Measurements from ENCODE around the gene CLEC9A.
A peak's percentile ranks its signal among the peaks of the same experiment; 100 is the strongest.

CLEC9A gene

DNA sequence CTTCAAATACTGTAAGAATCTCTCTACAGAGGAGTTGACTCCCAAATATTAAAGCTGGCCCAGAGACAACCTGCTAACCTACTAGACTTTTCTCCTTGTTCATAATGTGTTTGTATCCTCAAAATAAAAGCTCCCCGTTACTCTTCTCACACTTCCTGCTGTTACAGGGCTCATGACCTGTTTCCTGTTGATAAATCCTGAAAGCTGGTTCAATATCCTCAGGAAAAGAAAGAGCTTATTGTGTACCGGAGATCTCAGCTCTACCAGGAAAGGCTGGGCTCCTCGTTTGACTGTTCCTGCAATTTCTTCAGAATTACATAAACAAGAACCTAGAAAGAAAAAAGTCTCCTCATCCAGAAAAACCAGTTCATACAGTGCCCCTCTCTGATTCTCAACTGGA is 37.5 kb downstream of the CLEC9A start:
- no peak for DNase-seq

DNA sequence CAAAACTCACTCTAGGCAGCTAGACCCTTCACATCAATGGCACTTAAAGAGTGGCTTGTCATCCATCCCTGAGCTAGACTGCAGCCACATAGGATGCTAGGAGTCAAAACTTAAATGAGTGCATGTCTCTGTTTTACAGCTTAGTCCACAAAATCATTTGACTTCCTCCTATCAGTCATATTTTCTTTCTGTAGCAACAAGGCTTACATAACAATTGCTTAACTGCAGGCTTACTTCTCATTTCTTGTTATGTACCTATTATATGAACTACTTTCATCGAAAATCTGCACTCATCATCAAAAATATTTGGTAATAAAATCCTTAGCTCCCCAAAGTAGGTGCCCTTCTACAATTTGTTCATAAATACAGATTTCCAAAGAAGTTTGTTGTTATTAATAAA is 38.2 kb downstream of the CLEC9A start:
- no peak for DNase-seq

DNA sequence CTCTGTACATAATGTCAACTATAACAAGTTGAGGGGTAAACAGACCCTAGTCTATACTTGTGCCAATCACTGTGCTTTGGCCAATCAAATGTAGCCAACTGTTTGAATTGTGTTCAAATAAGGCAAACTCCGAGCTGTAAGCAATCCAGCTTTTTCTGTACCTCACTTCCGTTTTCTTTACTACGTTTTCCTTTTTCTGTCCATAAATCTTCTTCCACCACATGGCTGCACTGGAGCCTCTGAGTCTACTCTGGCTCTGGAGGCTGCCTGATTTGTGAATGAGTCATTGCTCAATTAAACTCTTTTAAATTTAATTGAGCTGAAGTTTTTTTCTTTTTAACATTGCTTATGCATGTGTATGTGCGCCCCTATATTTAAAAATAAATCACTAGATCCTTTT is 38.6 kb downstream of the CLEC9A start:
- DNase-seq, result peak; percentile 75

- DNase-seq, result no peak
Observed at GRCh38 chr12:10069976-10070375, 39.5 kb downstream of the CLEC9A start.

GRCh38 chr12:10070380-10070779 is 39.9 kb downstream of the CLEC9A start:
- no peak for DNase-seq

GRCh38 chr12:10072131-10072530 is 41.6 kb downstream of the CLEC9A start:
- DNase-seq, result no peak

GRCh38 chr12:10073261-10073660 is 42.8 kb downstream of the CLEC9A start:
- DNase-seq, result no peak

DNA sequence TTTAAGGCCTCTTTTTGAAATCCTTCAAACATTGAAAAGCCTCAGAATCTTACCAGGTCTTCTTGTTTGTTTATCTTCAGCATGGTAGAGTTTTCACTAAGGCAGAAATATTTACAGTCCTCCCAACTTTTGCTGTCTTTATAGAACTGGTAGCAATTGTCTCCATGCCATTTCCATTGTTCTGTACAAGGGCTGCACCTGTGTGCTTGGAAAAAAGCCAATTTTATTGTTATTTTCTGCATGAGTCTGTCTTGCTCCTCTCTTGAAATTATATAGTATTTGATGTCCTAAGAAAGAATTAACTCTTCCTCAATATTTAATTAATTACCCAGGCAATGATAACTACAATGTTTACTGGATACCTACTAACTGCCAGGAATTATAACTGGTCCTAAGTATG is 45.0 kb downstream of the CLEC9A start:
- DNase-seq, result no peak

DNA sequence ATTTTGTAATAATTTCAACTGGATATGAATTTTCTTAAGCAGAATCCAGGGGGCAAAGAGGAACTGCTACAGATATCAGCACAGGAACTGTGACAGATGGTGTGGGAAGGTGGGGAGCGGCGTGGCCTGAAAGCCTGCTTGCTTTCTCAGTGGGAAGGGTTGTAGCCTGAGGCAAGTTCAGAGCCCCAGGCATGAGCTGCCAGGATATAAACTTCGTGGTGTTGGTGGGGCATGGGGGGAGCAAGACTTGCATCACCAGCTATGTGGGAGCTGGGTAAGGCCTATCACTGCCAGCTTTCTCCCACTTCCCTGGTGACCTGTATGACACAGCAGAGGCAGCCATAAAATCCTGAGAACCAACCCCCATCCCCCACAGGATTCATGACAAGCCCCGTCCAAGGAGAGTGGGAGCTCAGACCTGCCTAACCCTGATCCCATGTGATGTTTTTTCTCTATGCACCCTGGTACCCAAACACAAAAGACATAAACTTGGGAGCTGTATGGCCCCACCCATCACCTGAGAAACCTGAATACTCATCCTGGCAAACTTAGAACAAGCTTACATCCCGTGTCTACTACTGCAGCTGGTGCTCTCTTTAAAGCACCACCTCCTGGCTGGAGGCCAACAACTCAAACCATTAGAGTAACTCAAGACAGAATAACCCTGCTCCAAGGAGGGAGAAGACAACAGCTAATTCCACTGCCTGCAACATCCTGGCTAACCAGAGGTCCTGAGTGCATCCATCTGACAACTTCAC is 51.8 kb downstream of the CLEC9A start:
- DNase-seq, result peak; percentile 35

- DNase-seq, result no peak
Observed at GRCh38 chr12:10084733-10085132, 54.3 kb downstream of the CLEC9A start.

GRCh38 chr12:10086387-10086786 is 55.9 kb downstream of the CLEC9A start:
- DNase-seq, result no peak

DNA sequence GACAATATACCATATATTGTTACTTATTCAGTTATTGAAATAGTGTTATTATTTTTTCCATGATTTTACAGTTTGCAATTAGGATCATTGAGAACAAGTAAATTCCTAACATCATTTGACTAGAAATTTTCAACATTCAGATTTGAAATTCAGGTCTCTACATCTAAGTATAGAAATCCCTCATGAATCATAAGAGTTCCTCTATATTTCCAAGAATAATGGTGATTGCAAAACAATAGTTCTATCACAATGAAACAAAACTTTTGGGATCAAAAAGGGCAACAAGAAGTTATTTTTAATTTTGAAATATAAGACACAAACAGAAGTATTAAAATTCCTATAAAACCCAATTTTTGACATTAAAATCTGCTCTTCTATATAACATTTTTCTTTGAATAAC is 57.5 kb downstream of the CLEC9A start:
- no peak for DNase-seq

DNA sequence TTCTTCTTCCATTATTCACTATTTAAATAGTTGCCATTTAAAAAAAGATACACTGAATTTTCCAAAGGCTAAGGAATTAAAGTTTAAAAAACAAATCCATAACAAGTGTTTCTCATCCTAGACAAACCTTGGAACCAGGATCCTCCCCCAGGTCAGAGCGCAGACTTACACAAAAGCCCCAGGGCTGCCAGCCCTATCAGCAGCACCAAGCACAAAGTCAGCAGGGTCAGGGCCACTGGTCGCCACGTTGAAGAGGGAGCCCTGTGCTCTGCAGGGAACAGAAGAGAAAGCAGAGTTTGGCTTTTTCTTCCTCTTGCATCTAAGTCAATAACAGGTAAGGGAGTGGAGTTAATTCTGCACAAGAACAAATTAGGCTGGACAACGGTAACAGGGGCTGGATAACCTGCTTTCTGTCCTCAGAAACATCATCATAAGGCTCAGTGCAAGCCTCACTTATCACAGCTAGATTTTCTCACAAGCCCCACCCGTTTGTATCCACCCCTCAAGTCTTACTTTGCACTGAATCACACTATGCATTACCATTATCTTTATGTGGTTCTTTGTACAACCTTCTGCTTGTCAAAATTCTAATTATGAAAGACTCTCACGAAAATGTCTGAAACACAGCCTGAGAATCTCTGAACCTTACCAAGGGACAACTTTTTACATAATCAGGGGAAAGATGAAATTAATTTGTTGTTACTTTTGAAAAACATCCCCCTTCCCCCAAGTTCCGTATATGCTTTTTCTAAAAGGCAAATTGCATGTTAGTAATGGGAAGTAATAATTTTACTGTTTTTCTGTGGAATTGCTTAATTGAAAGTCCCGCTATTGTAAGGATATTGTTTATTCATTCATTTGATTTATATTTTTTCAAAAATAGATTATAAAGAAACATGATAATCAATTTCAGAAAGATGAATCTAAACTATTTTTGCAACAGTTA is 58.7 kb downstream of the CLEC9A start:
- DNase-seq, result no peak

- no peak for DNase-seq
Observed at GRCh38 chr12:10094646-10095395, 64.3 kb downstream of the CLEC9A start.

GRCh38 chr12:10095971-10096370 is 65.5 kb downstream of the CLEC9A start:
- DNase-seq, result no peak

DNA sequence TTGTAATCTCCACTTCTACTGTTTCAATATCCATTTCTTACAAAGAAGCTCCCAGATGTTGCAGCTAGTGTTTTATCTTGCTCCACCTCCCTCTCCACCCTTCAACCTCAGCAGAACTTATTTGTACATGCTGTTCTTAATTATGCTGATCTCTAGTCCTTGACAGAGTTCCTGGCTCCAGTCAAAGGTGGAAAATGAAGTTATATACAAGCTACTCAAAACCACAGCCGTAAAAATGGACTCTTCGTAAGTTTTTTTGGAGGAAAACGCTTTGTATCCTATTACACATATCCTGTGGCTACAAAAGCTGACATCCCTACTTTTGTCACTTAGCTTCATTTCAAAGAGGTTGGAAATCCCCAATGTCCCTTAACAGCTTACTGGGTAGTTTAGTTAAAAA is 67.0 kb downstream of the CLEC9A start:
- DNase-seq, result no peak

- no peak for DNase-seq
Observed at GRCh38 chr12:10098791-10099190, 68.3 kb downstream of the CLEC9A start, which contains the start of gene CLEC1A. Gene CLEC1A, minus strand, starts transcription at chr12:10098985. Its CDS starts 63 bp downstream, at chr12:10098922.

DNA sequence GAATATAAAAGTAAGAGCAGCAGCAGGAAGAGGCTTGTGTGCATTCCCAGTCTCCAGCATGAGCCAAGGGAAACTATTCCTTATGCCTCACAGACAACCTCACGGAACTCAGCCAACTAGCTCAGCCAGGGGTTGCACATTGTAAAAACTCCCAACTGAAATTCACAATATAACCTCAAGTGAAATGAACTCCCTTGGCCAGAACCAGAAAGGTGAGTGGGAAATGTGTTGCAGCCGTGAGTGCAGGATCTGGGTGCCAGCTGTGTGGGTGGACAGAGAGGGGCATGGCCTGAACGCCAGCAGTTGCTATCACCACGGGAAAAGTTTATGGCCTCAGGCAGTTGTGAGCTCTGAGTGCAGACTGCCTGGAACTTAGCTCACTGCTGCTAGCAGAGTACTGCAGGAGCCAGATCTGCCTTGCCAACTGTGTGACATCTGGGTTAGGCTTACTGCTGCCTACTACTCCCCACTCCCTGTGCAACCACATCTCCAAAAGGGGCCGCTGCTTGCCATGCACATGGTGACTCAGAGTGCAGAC is 70.6 kb downstream of the CLEC9A start:
- peak; percentile 79 for DNase-seq

- peak; percentile 3 for DNase-seq
Observed at GRCh38 chr12:10101648-10102220, 71.3 kb downstream of the CLEC9A start.

DNA sequence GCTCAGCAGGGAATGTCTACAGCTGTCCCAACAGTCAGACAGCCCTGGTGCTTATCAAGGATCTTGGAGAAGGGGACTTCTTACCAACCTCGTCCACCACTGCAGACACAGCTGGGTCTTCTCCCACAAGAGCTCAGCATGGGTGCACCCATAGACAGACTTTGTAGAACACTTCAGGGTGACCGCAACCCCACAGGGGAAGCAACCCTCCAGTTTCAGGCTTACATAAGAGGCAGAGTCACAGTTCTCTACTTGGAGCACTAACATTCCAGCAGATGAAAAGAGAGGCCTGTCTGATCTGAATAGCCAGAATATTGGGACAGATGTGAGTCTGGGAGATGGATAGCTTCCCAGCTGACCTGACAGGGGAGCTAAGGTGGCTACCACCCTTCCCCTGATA is 71.8 kb downstream of the CLEC9A start:
- no peak for DNase-seq

GRCh38 chr12:10110256-10110844 is 79.9 kb downstream of the CLEC9A start:
- DNase-seq, result no peak

DNA sequence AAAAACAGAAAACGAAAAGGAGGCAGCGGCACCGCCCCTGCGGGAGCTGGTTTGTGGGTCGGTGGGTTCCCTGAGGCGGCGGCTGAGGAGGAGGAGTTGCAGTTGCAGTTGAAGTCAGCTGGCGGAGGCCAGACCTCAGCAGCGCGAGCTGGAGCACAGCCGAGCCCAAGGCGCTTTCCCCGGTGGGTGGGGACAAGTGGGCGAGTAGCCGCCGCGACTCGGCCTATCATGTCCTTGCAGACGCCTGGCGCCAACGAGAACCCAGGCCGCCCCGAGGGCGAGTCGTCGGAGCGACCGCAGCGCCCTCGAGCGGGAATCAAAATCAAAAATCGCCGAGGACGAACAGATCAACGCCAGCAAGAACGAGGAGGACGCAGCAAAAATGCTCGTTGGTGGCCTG is 81.0 kb downstream of the CLEC9A start:
- no peak for DNase-seq

Measured in EL (cell line).